Ishikawa (cell line): Measurements from ENCODE around the gene SGO1.

Experiments
- CREB1 ChIP-seq: IDR thresholded peaks from 2 replicates; pipeline ENCODE4 v1.6.1; 2012; ENCODE audit warnings: low read depth
- EP300 ChIP-seq: IDR thresholded peaks from 2 replicates; pipeline ENCODE4 v1.6.1; 2012; ENCODE audit warnings: borderline replicate concordance
- MAX ChIP-seq: IDR thresholded peaks from 2 replicates; pipeline ENCODE4 v1.6.1; 2012
- TAF1 ChIP-seq: IDR thresholded peaks from 2 replicates; pipeline ENCODE4 v1.6.1; 2012; ENCODE audit warnings: low read depth, mild to moderate bottlenecking
- TCF12 ChIP-seq: IDR thresholded peaks from 2 replicates; pipeline ENCODE4 v1.6.1; 2012; ENCODE audit warnings: low read depth
- TEAD4 ChIP-seq: IDR thresholded peaks from 2 replicates; pipeline ENCODE4 v1.6.1; 2012

GRCh38 chr3:20186600-20187004, 596 bp upstream of the SGO1 start:
- TF ChIP-seq EP300, result no peak
- no peak for TF ChIP-seq CREB1
- TF ChIP-seq TEAD4, result no peak
- TF ChIP-seq TCF12, result no peak
- TF ChIP-seq MAX, result no peak
- no peak for TF ChIP-seq TAF1
